GM18868 (cell line): ENCODE measurements around the gene PEX14.
"Not testable (repeated sequence)": the region's sequence is repeated elsewhere in the genome, so short reads cannot be mapped to it uniquely, and the experiment has no call there.

Source experiments
- ATAC-seq: cut with Tn5 transposase; IDR thresholded peaks from one replicate; pipeline ENCODE4 v1.9.1; 2021; ENCODE audit warnings: mild to moderate bottlenecking, moderate library complexity; ENCODE audit not compliant: unreplicated experiment

Gene PEX14

GRCh38 chr1:10474613-10475507 lies at the start of gene PEX14:
TSS of gene PEX14 (plus strand) at chr1:10474950. CDS start at chr1:10474967, 17 bp downstream.
- peak; percentile 59 for ATAC-seq

GRCh38 chr1:10425826-10426534 lies 48.8 kb upstream of the PEX14 start:
- not testable (repeated sequence) for ATAC-seq

GRCh38 chr1:10426535-10426848 lies 48.3 kb upstream of the PEX14 start:
- not testable (repeated sequence) for ATAC-seq

- no peak for ATAC-seq
Measured at GRCh38 chr1:10428984-10429383, 45.8 kb upstream of the PEX14 start.

- peak; percentile 14 for ATAC-seq
Measured at GRCh38 chr1:10429868-10430215, 44.9 kb upstream of the PEX14 start.

GRCh38 chr1:10430216-10431069 lies 44.3 kb upstream of the PEX14 start, which contains the start of gene CENPS:
TSS of gene CENPS (plus strand) at chr1:10430433. CDS start at chr1:10430518, 85 bp downstream.
- ATAC-seq: peak; percentile 68

- no peak for ATAC-seq
Measured at GRCh38 chr1:10431070-10431730, 43.5 kb upstream of the PEX14 start.

GRCh38 chr1:10432910-10433700 lies 41.6 kb upstream of the PEX14 start:
- ATAC-seq: no peak

GRCh38 chr1:10433790-10434189 lies 41.0 kb upstream of the PEX14 start:
- ATAC-seq: no peak

GRCh38 chr1:10434590-10434989 lies 40.2 kb upstream of the PEX14 start:
- ATAC-seq: no peak

- no peak for ATAC-seq
Measured at GRCh38 chr1:10437052-10437451, 37.7 kb upstream of the PEX14 start.

GRCh38 chr1:10438677-10439163 lies 36.0 kb upstream of the PEX14 start:
- no peak for ATAC-seq

- no peak for ATAC-seq
Measured at GRCh38 chr1:10440305-10440704, 34.4 kb upstream of the PEX14 start.

GRCh38 chr1:10440794-10441193 lies 34.0 kb upstream of the PEX14 start:
- no peak for ATAC-seq

- no peak for ATAC-seq
Measured at GRCh38 chr1:10444248-10444647, 30.5 kb upstream of the PEX14 start.

GRCh38 chr1:10444795-10445397 lies 29.9 kb upstream of the PEX14 start:
- ATAC-seq: no peak

- ATAC-seq: no peak
Measured at GRCh38 chr1:10446790-10447422, 27.8 kb upstream of the PEX14 start.

- no peak for ATAC-seq
Measured at GRCh38 chr1:10449751-10450150, 25.0 kb upstream of the PEX14 start, which contains the start of gene CORT. TSS of gene CORT (plus strand) at chr1:10450031. CDS start at chr1:10450224, 193 bp downstream.
